HUES6 (cell line): ENCODE results near the gene ELAVL1.
"Not testable (repeated sequence)": the region's sequence is repeated elsewhere in the genome, so short reads cannot be mapped to it uniquely, and the experiment has no call there.

ENCODE experiments used
- H3K27ac ChIP-seq: 2 replicates; pipeline ENCODE4 v1.7.0; 2013; ENCODE audit warnings: low read depth, mild to moderate bottlenecking, low read length, inconsistent platforms
- H3K27me3 ChIP-seq: 2 replicates; pipeline ENCODE4 v1.6.1; 2013; ENCODE audit warnings: low read length; ENCODE audit not compliant: control insufficient read depth, insufficient read depth
- H3K36me3 ChIP-seq: 2 replicates; pipeline ENCODE4 v1.6.1; 2013; ENCODE audit warnings: low read length; ENCODE audit not compliant: control insufficient read depth, insufficient read depth
- H3K4me1 ChIP-seq: 2 replicates; pipeline ENCODE4 v1.6.1; 2013; ENCODE audit warnings: low read length; ENCODE audit not compliant: control insufficient read depth, insufficient read depth
- H3K4me3 ChIP-seq: 2 replicates; pipeline ENCODE4 v1.5.1; 2013; ENCODE audit warnings: low read depth, low read length
- H3K9ac ChIP-seq: one replicate; pipeline ENCODE4 v1.6.1; 2013; ENCODE audit warnings: mild to moderate bottlenecking, low read length
- H3K9me3 ChIP-seq: 2 replicates; pipeline ENCODE4 v1.6.1; 2013; ENCODE audit warnings: low read depth, low read length; ENCODE audit not compliant: control insufficient read depth, insufficient read depth

The ELAVL1 gene

GRCh38 chr19:8038815-8039214 is 33.4 kb upstream of the ELAVL1 start:
- H3K27me3 ChIP-seq, result no peaks in the 10 kb centered on the region; the same call in 1 of the 2 replicates
- no peak overlapping the region for H3K4me3 ChIP-seq
- H3K9me3 ChIP-seq, result no peaks in the 10 kb centered on the region
- H3K9ac ChIP-seq, result no peak overlapping the region
- H3K36me3 ChIP-seq, result no peaks in the 10 kb centered on the region
- H3K4me1 ChIP-seq, result peaks cover 4% of the 10 kb centered on the region; the same call in 1 of the 2 replicates
- no peak overlapping the region for H3K27ac ChIP-seq

- no peak overlapping the region for H3K4me3 ChIP-seq
- no peak overlapping the region for H3K27ac ChIP-seq
- no peak overlapping the region for H3K9ac ChIP-seq
These were observed 31.1 kb upstream of the ELAVL1 start for GRCh38 chr19:8036434-8037099.

GRCh38 chr19:8034178-8034525 is 28.7 kb upstream of the ELAVL1 start:
- Histone ChIP-seq H3K27ac (no peak overlapping the region), H3K36me3 (no peaks in the 10 kb centered on the region), H3K4me3 (no peak overlapping the region), H3K4me1 (peaks cover 20% of the 10 kb centered on the region), H3K9ac (no peak overlapping the region), H3K9me3 (no peaks in the 10 kb centered on the region), H3K27me3 (no peaks in the 10 kb centered on the region; the same call in 1 of the 2 replicates)

More at GRCh38 chr19:8036434-8037099, 31.1 kb upstream of the ELAVL1 start:
- Histone ChIP-seq H3K36me3 (no peaks in the 10 kb centered on the region), H3K4me1 (peaks cover 16% of the 10 kb centered on the region; the same call in 1 of the 2 replicates), H3K27me3 (no peaks in the 10 kb centered on the region; the same call in 1 of the 2 replicates), H3K9me3 (no peaks in the 10 kb centered on the region)

DNA sequence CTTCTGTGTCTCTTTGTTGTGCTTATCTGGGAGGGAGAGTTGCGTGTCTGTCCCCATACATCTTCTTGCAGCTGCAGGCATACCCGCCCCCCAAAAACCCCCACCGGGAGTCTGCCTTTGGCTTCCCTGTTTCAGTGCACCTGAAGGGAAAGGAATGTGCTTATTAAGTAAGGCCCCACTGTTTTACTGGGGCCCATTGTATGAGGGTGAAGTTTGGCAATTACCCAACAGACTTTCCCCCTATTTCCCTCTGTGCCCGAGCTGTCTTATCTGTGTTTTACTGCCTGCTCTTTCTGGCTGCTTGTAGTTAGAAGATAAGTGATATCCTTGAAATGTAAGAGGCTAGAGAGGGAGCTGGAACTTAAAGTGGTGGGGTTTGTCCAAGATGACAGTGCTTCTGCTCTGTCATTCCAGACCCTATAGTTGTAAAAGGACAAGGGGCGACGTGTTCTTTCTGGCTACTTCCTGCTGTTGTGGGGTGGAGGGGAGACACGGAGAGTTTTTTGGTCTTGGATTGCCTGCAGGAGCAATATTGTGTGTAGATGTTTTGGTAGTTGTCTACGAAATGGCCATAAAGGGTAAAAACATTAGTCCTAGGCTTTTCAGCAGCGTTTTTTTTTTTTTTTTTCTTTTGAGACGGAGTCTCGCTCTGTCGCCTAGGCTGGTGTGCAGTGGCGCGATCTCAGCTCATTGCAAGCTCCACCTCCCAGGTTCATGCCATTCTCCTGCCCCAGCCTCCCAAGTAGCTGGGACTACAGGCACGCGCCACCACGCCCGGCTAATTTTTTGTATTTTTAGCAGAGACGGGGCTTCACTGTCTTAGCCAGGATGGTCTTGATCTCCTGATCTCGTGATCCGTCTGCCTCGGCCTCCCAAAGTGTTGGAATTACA is 28.1 kb upstream of the ELAVL1 start:
- H3K27ac ChIP-seq, H3K4me3 ChIP-seq, H3K36me3 ChIP-seq, H3K27me3 ChIP-seq, H3K9me3 ChIP-seq: not testable (repeated sequence)
- H3K9ac ChIP-seq, result peak overlapping the region; percentile 26
- H3K4me1 ChIP-seq, result peaks cover 25% of the 10 kb centered on the region

DNA sequence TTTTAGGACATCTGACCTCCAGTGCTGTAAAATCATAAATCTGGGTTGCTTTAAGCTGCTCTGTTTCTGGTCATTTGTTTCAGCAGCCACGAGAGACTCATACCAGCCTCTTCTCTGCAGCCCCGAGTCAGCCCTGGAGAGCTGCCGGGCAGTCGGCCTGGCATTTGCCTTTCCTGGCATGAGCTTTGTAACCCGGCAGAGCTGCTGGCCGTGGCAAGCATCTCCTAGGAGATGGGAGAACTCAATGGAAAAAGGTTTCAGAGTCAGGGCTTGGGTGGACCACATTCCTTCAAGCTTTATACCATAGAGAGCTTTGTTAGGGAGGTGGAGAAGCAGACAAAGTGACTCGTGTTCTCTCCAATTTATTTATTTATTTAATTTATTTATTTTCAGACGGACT is 25.5 kb upstream of the ELAVL1 start:
- H3K4me3 ChIP-seq, result no peak overlapping the region
- H3K9ac ChIP-seq, result no peak overlapping the region
- no peak overlapping the region for H3K27ac ChIP-seq
- H3K27me3 ChIP-seq, result no peaks in the 10 kb centered on the region
- H3K9me3 ChIP-seq, result no peaks in the 10 kb centered on the region
- H3K36me3 ChIP-seq, result no peaks in the 10 kb centered on the region
- H3K4me1 ChIP-seq, result peaks cover 26% of the 10 kb centered on the region

GRCh38 chr19:8028951-8029491 is 23.6 kb upstream of the ELAVL1 start:
- no peak overlapping the region for H3K4me3 ChIP-seq
- peak overlapping the region; percentile 74; the same call in 1 of the 2 replicates for H3K27ac ChIP-seq
- no peaks in the 10 kb centered on the region for H3K27me3 ChIP-seq
- peak overlapping the region; percentile 17 for H3K9ac ChIP-seq
- H3K9me3 ChIP-seq, result no peaks in the 10 kb centered on the region
- no peaks in the 10 kb centered on the region for H3K36me3 ChIP-seq
- peaks cover 26% of the 10 kb centered on the region for H3K4me1 ChIP-seq

- H3K9me3 ChIP-seq, result no peaks in the 10 kb centered on the region
- no peaks in the 10 kb centered on the region for H3K36me3 ChIP-seq
- H3K27ac ChIP-seq, result no peak overlapping the region
- no peak overlapping the region for H3K4me3 ChIP-seq
- H3K9ac ChIP-seq, result no peak overlapping the region
- H3K27me3 ChIP-seq, result no peaks in the 10 kb centered on the region
- H3K4me1 ChIP-seq, result peaks cover 15% of the 10 kb centered on the region
These were observed 19.9 kb upstream of the ELAVL1 start for GRCh38 chr19:8025316-8025715.

GRCh38 chr19:8024256-8024655 is 18.8 kb upstream of the ELAVL1 start:
- H3K27me3 ChIP-seq, H3K36me3 ChIP-seq: not testable (repeated sequence)
- H3K4me1 ChIP-seq, result peaks cover 11% of the 10 kb centered on the region

GRCh38 chr19:8023371-8023770 is 17.9 kb upstream of the ELAVL1 start:
- Histone ChIP-seq H3K36me3 (no peaks in the 10 kb centered on the region), H3K27ac (no peak overlapping the region), H3K9ac (no peak overlapping the region), H3K27me3 (no peaks in the 10 kb centered on the region), H3K9me3 (no peaks in the 10 kb centered on the region), H3K4me3 (no peak overlapping the region), H3K4me1 (peaks cover 3% of the 10 kb centered on the region; the same call in 1 of the 2 replicates)

More at GRCh38 chr19:8024256-8024655, 18.8 kb upstream of the ELAVL1 start:
- not testable (repeated sequence) for H3K9me3 ChIP-seq, H3K27ac ChIP-seq, H3K9ac ChIP-seq, H3K4me3 ChIP-seq

- Histone ChIP-seq H3K9ac (no peak overlapping the region), H3K27ac (no peak overlapping the region), H3K27me3 (no peaks in the 10 kb centered on the region), H3K9me3 (no peaks in the 10 kb centered on the region), H3K4me3 (no peak overlapping the region), H3K36me3 (no peaks in the 10 kb centered on the region), H3K4me1 (no peaks in the 10 kb centered on the region)
These were observed 16.8 kb upstream of the ELAVL1 start for GRCh38 chr19:8022275-8022674.

DNA sequence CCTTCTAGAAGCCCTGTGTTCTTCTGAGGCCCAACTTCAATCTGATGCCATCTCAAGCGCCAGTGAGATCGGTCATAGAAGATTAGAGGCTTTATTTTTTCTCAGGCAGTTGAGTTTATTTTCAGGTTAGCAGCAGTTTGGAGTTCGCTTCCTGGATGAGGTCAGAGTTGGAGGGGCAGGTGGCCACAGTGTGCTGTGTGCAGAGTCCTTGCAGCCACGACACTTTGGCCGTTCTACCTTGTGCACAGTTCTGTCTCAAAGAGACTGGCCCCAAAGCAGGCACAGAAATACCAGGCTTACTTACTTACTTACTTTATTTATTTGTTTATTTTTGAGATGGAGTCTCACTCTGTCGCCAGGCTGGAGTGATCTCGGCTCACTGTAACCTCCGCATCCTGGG is 15.9 kb upstream of the ELAVL1 start:
- Histone ChIP-seq H3K9ac (no peak overlapping the region), H3K4me3 (no peak overlapping the region), H3K27ac (no peak overlapping the region), H3K4me1 (no peaks in the 10 kb centered on the region), H3K9me3 (no peaks in the 10 kb centered on the region), H3K27me3 (no peaks in the 10 kb centered on the region), H3K36me3 (no peaks in the 10 kb centered on the region)
